Astrocyte (in vitro differentiated cells and primary cell): ENCODE results near the gene ROR2. TPM values are rescaled to one million over a fixed set of nuclear protein-coding genes. Genes with fewer than 3 reads are reported as not detected.

Source experiments
- DNase-seq: peaks from one replicate; pipeline ENCODE4 v3.0.0-alpha.2; 2010; ENCODE audit warnings: low read depth
- FAIRE-seq: peaks from 2 replicates; lab custom pipeline; 2011; peaks lifted over from hg19 to GRCh38; lab: Jason Lieb, UNC
- H2AFZ ChIP-seq: 2 replicates; pipeline ENCODE4 v1.6.0; 2012; ENCODE audit warnings: low read depth, low read length, inconsistent platforms
- H3K27ac ChIP-seq: 2 replicates; pipeline ENCODE4 v1.5.1; 2011; ENCODE audit warnings: low read depth, low read length, inconsistent platforms
- H3K27me3 ChIP-seq: 2 replicates; pipeline ENCODE4 v1.6.0; 2011; ENCODE audit warnings: low read length, inconsistent platforms; ENCODE audit not compliant: insufficient read depth
- H3K36me3 ChIP-seq: 2 replicates; pipeline ENCODE4 v1.5.1; 2011; ENCODE audit warnings: low read length, inconsistent platforms; ENCODE audit not compliant: insufficient read depth
- H3K4me1 ChIP-seq: 2 replicates; pipeline ENCODE4 v1.5.1; 2011; ENCODE audit warnings: low read length, inconsistent platforms; ENCODE audit not compliant: insufficient read depth
- H3K4me2 ChIP-seq: 2 replicates; pipeline ENCODE4 v1.6.0; 2012; ENCODE audit warnings: low read length, inconsistent platforms
- H3K4me3 ChIP-seq: 2 replicates; pipeline ENCODE4 v1.5.1; 2011; ENCODE audit warnings: low read depth, mild to moderate bottlenecking, low read length, inconsistent platforms; ENCODE audit not compliant: insufficient read depth
- H3K79me2 ChIP-seq: 2 replicates; pipeline ENCODE4 v1.6.0; 2012; ENCODE audit warnings: mild to moderate bottlenecking, low read length, inconsistent platforms; ENCODE audit not compliant: insufficient read depth
- H3K9ac ChIP-seq: 2 replicates; pipeline ENCODE4 v1.6.0; 2012; ENCODE audit warnings: mild to moderate bottlenecking, low read length, inconsistent platforms
- H3K9me3 ChIP-seq: 2 replicates; pipeline ENCODE4 v1.5.1; 2012; ENCODE audit warnings: low read depth, mild to moderate bottlenecking, low read length, inconsistent platforms; ENCODE audit not compliant: insufficient read depth
- H4K20me1 ChIP-seq: 2 replicates; pipeline ENCODE4 v1.6.0; 2012; ENCODE audit warnings: low read length, inconsistent platforms; ENCODE audit not compliant: insufficient read depth
- H3K27ac Mint-ChIP-seq: one replicate; pipeline ENCODE4 v1.8.0; 2021; ENCODE audit warnings: mild to moderate bottlenecking, mixed read lengths; ENCODE audit not compliant: unreplicated experiment
- H3K27me3 Mint-ChIP-seq: one replicate; pipeline ENCODE4 v1.8.0; 2021; ENCODE audit warnings: low read depth, mixed read lengths; ENCODE audit not compliant: unreplicated experiment
- H3K36me3 Mint-ChIP-seq: one replicate; pipeline ENCODE4 v1.8.0; 2021; ENCODE audit warnings: low read depth, mixed read lengths; ENCODE audit not compliant: unreplicated experiment
- H3K4me1 Mint-ChIP-seq: one replicate; pipeline ENCODE4 v1.8.0; 2021; ENCODE audit warnings: low read depth, mixed read lengths; ENCODE audit not compliant: unreplicated experiment
- H3K4me3 Mint-ChIP-seq: one replicate; pipeline ENCODE4 v1.8.0; 2021; ENCODE audit warnings: mild to moderate bottlenecking, moderate library complexity, mixed read lengths; ENCODE audit not compliant: unreplicated experiment
- H3K9me3 Mint-ChIP-seq: one replicate; pipeline ENCODE4 v1.8.0; 2021; ENCODE audit warnings: mild to moderate bottlenecking, mixed read lengths; ENCODE audit not compliant: unreplicated experiment
- CTCF ChIP-seq: IDR thresholded peaks from 2 replicates; pipeline ENCODE4 v1.5.1; 2011; ENCODE audit warnings: low read depth, mild to moderate bottlenecking, inconsistent platforms, low read length, moderate library complexity; ENCODE audit not compliant: insufficient read depth
- EZH2 ChIP-seq: IDR thresholded peaks from 2 replicates; pipeline ENCODE4 v1.6.1; 2012; ENCODE audit warnings: mild to moderate bottlenecking, low read length, inconsistent platforms; ENCODE audit not compliant: insufficient read depth
- total RNA-seq: library from RNA; stranded (reverse); gene quantifications from 2 replicates; pipeline ENCODE4 v1.2.1, GENCODE V29; 2021

Gene ROR2
- total RNA-seq, 1 donor from 2014 or later, result 4.9 TPM

GRCh38 chr9:91727316-91727861 lies 222.6 kb downstream of the ROR2 start:
- H3K4me3 ChIP-seq, result no peak overlapping the region
- TF ChIP-seq EZH2, result no peak
- TF ChIP-seq CTCF, result peak; percentile 69
- FAIRE-seq (no peak), DNase-seq (no peak)
- H3K4me1 ChIP-seq, result peaks cover 4% of the 10 kb centered on the region
- H3K79me2 ChIP-seq, result no peaks in the 10 kb centered on the region
- H3K27ac ChIP-seq, result no peak overlapping the region
- Mint-ChIP-seq H3K27me3 (peaks cover 6% of the 10 kb centered on the region), H3K9me3 (no peaks in the 10 kb centered on the region), H3K4me3 (no peak overlapping the region), H3K36me3 (peaks cover 11% of the 10 kb centered on the region), H3K4me1 (peaks cover 15% of the 10 kb centered on the region), H3K27ac (peak overlapping the region; percentile 41)
- no peak overlapping the region for H2AFZ ChIP-seq
- no peaks in the 10 kb centered on the region for H4K20me1 ChIP-seq
- no peak overlapping the region for H3K4me2 ChIP-seq
- no peaks in the 10 kb centered on the region for H3K27me3 ChIP-seq
- peak overlapping the region; percentile 24 for H3K9ac ChIP-seq
- no peaks in the 10 kb centered on the region for H3K9me3 ChIP-seq
- H3K36me3 ChIP-seq, result no peaks in the 10 kb centered on the region

GRCh38 chr9:91726406-91727100 lies 223.5 kb downstream of the ROR2 start:
- H3K4me3 ChIP-seq, result no peak overlapping the region
- TF ChIP-seq CTCF, result no peak
- TF ChIP-seq EZH2, result no peak
- H3K27ac ChIP-seq, result no peak overlapping the region
- DNase-seq, result no peak
- peaks cover 11% of the 10 kb centered on the region for H3K36me3 Mint-ChIP-seq
- H2AFZ ChIP-seq, result no peak overlapping the region
- H4K20me1 ChIP-seq, result no peaks in the 10 kb centered on the region
- no peak overlapping the region for H3K4me3 Mint-ChIP-seq
- no peak overlapping the region for H3K27ac Mint-ChIP-seq
- H3K9me3 ChIP-seq, result no peaks in the 10 kb centered on the region
- no peak for FAIRE-seq
- H3K4me2 ChIP-seq, result no peak overlapping the region
- no peak overlapping the region for H3K9ac ChIP-seq
- peaks cover 6% of the 10 kb centered on the region for H3K27me3 Mint-ChIP-seq
- H3K27me3 ChIP-seq, result no peaks in the 10 kb centered on the region
- H3K9me3 Mint-ChIP-seq, result no peaks in the 10 kb centered on the region
- H3K4me1 Mint-ChIP-seq, result peaks cover 15% of the 10 kb centered on the region
- peaks cover 4% of the 10 kb centered on the region for H3K4me1 ChIP-seq
- H3K79me2 ChIP-seq, result no peaks in the 10 kb centered on the region
- no peaks in the 10 kb centered on the region for H3K36me3 ChIP-seq

- no peak overlapping the region for H3K27ac Mint-ChIP-seq
- no peak for TF ChIP-seq CTCF
- TF ChIP-seq EZH2, result no peak
- H3K36me3 Mint-ChIP-seq, result peaks cover 11% of the 10 kb centered on the region
Observed at GRCh38 chr9:91725651-91726050, 224.4 kb downstream of the ROR2 start.

More at GRCh38 chr9:91725651-91726050, 224.4 kb downstream of the ROR2 start:
- no peaks in the 10 kb centered on the region for H3K9me3 Mint-ChIP-seq
- Histone ChIP-seq H3K4me1 (peaks cover 4% of the 10 kb centered on the region), H2AFZ (no peak overlapping the region), H3K4me2 (no peak overlapping the region), H3K9me3 (no peaks in the 10 kb centered on the region), H3K9ac (no peak overlapping the region), H3K36me3 (no peaks in the 10 kb centered on the region), H3K4me3 (no peak overlapping the region), H4K20me1 (no peaks in the 10 kb centered on the region), H3K79me2 (no peaks in the 10 kb centered on the region), H3K27me3 (no peaks in the 10 kb centered on the region), H3K27ac (no peak overlapping the region)
- peaks cover 6% of the 10 kb centered on the region for H3K27me3 Mint-ChIP-seq
- DNase-seq (no peak), FAIRE-seq (no peak)
- no peak overlapping the region for H3K4me3 Mint-ChIP-seq
- peaks cover 15% of the 10 kb centered on the region for H3K4me1 Mint-ChIP-seq
